ENCODE results near the gene PDIA2.
A peak's percentile ranks its signal among the peaks of the same experiment; 100 is the strongest.
"Not testable (repeated sequence)": the region's sequence is repeated elsewhere in the genome, so short reads cannot be mapped to it uniquely, and the experiment has no call there.

Gene PDIA2

GRCh38 chr16:283033-283805 lies at the start of gene PDIA2:
TSS of gene PDIA2 (plus strand) at chr16:283164. CDS start at chr16:283170, 6 bp downstream.
- DNase-seq (ENCODE audit: low spot score), result peak; percentile 26

GRCh38 chr16:234468-235305 lies 48.3 kb upstream of the PDIA2 start, which contains the start of gene FAM234A:
TSS of gene FAM234A (plus strand) at chr16:234821. CDS start at chr16:254414, 19,593 bp downstream.
- peak; percentile 92 for DNase-seq (ENCODE audit: low spot score)

- DNase-seq (ENCODE audit: low spot score), result peak; percentile 71
Measured at GRCh38 chr16:239948-240277, 43.1 kb upstream of the PDIA2 start.

- no peak for DNase-seq (ENCODE audit: low spot score)
Measured at GRCh38 chr16:240559-240958, 42.4 kb upstream of the PDIA2 start.

- DNase-seq (ENCODE audit: low spot score), result no peak
Measured at GRCh38 chr16:242281-242680, 40.7 kb upstream of the PDIA2 start.

GRCh38 chr16:243348-243747 lies 39.6 kb upstream of the PDIA2 start:
- no peak for DNase-seq (ENCODE audit: low spot score)

- no peak for DNase-seq (ENCODE audit: low spot score)
Measured at GRCh38 chr16:245105-245504, 37.9 kb upstream of the PDIA2 start.

- no peak for DNase-seq (ENCODE audit: low spot score)
Measured at GRCh38 chr16:247027-247426, 35.9 kb upstream of the PDIA2 start.

- no peak for DNase-seq (ENCODE audit: low spot score)
Measured at GRCh38 chr16:249431-249830, 33.5 kb upstream of the PDIA2 start.

- DNase-seq (ENCODE audit: low spot score), result no peak
Measured at GRCh38 chr16:252366-253337, 30.3 kb upstream of the PDIA2 start.

- DNase-seq (ENCODE audit: low spot score), result no peak
Measured at GRCh38 chr16:253833-254232, 29.1 kb upstream of the PDIA2 start.

GRCh38 chr16:254461-254860 lies 28.5 kb upstream of the PDIA2 start:
- no peak for DNase-seq (ENCODE audit: low spot score)

- DNase-seq (ENCODE audit: low spot score), result no peak
Measured at GRCh38 chr16:255183-255582, 27.8 kb upstream of the PDIA2 start.

- not testable (repeated sequence) for DNase-seq (ENCODE audit: low spot score)
Measured at GRCh38 chr16:258091-258490, 24.9 kb upstream of the PDIA2 start.

- no peak for DNase-seq (ENCODE audit: low spot score)
Measured at GRCh38 chr16:259226-259625, 23.7 kb upstream of the PDIA2 start.

GRCh38 chr16:259814-260253 lies 23.1 kb upstream of the PDIA2 start:
- DNase-seq (ENCODE audit: low spot score), result no peak

- DNase-seq (ENCODE audit: low spot score), result no peak
Measured at GRCh38 chr16:260326-260725, 22.6 kb upstream of the PDIA2 start.

GRCh38 chr16:261031-261691 lies 21.8 kb upstream of the PDIA2 start:
- DNase-seq (ENCODE audit: low spot score), result no peak

- no peak for DNase-seq (ENCODE audit: low spot score)
Measured at GRCh38 chr16:262121-262745, 20.7 kb upstream of the PDIA2 start.

- DNase-seq (ENCODE audit: low spot score), result no peak
Measured at GRCh38 chr16:263182-263774, 19.7 kb upstream of the PDIA2 start.

- no peak for DNase-seq (ENCODE audit: low spot score)
Measured at GRCh38 chr16:263944-264343, 19.0 kb upstream of the PDIA2 start.

Data from globus pallidus (tissue), 1 donor.